ENCODE measurements around the gene PIK3C3.

Gene PIK3C3

DNA sequence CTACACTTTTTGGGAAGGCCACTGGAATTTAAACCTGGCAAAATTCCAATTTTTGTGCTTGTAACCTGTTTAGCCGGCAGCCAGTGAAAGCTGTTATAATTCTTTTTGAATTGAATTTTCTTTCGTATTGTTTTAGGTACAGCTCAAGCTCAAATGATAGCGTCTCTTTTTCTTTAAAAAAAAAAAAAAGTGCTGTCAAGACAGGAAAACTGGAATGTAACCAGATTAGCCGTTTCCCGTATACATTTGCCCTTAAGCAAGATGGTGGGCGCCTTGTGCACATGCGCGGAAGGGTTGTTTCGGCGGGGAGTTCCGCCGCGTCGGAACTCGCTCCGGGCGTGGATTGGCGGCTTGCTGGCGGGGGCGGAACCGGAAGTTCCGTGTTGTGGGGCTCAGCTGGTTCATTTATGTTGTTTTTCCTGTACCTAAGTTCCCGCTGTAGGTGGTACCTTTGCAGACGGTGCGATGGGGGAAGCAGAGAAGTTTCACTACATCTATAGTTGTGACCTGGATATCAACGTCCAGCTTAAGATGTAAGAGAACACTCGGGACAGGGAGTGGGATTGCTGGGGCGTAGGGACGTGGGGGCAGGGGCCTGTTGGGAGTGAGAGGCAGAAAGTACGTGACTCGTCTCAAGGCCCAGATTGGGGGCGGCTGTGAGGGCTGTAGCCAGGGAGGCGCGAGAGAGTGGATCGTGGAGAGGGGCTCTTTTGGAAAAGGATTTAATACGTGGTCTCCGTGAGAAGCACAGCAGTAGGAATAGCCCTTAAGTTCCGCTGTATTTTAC lies at the start of gene PIK3C3:
TSS of gene PIK3C3 (plus strand) at position 408 of the 787 bp plus-strand sequence. CDS start at position 466, 58 bp downstream.
- DNase-seq, result peak; percentile 90

- DNase-seq, result no peak
These were observed 49.1 kb upstream of the PIK3C3 start for GRCh38 chr18:41905786-41906527.

GRCh38 chr18:41906528-41907146 lies 48.4 kb upstream of the PIK3C3 start:
- DNase-seq, result peak; percentile 24

DNA sequence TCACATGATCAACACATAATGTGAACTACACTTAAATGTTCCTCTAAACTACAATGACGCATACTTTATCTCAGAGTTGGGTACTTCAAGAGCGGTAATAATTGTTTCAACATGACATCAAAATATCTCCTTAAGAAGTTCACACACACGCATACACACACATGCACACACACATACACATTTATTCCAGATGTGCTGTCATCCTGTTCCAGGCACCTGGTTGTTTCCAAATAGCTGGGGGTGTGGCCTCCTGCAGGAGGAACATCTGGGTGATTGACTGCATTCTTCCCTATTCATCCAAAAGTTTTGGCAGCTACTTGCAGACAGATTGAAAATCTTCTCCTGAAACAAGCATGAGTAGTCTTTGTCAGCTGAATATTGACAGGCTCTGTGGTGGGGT lies 37.9 kb upstream of the PIK3C3 start:
- no peak for DNase-seq

GRCh38 chr18:41921770-41922169 lies 33.3 kb upstream of the PIK3C3 start:
- DNase-seq, result no peak

DNA sequence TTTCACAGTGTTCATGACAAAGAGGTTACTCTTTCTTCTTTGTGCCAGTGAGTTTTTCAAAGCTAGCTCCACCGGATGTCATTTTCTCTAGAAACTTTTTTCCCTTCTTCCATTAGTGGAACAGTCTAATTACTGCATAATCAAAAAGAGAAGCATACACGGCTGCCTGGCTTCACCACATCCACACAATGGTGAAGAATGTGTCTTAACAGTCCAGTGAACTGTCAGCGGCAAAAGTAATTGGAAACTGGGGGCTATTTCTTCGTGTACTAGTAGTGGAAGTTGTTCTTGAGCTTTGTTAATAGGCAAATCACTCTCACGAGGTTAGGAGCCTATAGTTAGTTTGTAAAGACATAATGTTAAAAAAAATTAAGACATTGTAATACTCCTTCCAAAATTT lies 32.9 kb upstream of the PIK3C3 start:
- no peak for DNase-seq

DNA sequence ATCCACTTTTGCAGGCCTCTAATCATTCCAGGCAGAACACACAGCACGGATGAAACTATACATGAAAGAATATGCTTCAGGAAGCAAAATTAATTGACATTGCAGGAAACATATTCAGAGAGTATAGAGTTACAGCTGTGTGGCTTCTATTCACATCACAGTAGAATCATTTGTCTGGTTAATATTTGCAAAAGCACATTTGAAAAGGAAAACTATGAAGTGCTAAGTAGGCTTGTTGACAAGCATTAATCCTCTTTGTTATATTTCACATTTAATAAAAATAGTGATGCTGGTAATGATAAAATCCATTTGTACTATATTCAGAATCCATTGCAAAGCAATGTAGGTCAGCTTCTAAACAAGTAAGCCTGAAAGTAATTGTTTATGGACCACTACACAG lies 32.2 kb upstream of the PIK3C3 start:
- no peak for DNase-seq

- DNase-seq, result no peak
These were observed 31.6 kb upstream of the PIK3C3 start for GRCh38 chr18:41923446-41923845.

DNA sequence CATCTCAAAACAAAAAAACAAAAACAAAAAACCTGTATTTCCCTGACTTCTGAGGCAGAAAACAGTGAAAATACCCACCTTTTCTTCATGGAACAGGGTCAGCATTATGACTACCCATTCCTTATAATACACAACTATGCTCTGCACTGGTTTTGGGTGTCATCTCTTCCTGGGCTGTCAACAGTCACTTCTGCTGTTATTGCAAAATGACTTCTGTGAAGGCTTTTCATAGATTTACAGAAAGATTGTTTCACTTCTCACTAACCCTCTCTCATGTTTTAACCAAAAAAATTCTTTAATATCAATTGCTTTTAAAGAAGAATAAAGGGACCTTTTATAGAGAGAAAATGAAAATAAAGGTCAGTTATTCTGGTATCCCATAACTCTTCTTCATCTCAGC lies 26.5 kb upstream of the PIK3C3 start:
- no peak for DNase-seq

- DNase-seq, result no peak
These were observed 22.1 kb upstream of the PIK3C3 start for GRCh38 chr18:41932899-41933298.

GRCh38 chr18:41933778-41934177 lies 21.3 kb upstream of the PIK3C3 start:
- no peak for DNase-seq

DNA sequence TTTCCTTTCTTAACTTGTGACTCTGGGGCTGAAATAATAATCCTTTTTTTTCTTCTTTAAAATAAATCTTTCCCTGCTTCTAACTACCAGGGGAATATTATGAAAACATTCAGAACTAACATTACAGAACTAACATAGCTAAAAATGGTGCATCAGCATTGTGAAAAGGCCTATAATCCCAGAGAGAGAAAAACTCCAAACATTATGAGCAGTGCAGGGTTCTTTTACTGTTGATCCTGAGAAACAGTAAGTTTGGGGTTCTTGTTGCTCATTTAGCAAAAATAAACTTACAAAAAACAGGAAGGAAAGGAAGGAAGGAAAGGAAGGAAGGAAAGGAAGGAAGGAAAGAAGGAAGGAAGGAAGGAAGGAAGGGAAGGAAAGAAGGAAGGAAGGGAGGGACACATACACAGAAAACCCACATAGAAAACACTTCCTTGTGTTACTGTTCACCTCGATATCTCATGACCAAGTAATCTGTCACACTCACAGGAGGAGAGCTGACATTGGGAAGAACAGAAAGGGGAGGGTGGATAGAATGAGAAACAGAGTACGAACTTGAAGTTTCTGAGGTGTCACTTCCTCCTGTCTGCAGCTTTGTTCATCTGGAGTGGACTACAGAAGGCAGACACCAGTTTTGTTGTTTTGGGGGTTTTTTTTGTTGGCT lies 18.4 kb upstream of the PIK3C3 start:
- DNase-seq, result no peak

DNA sequence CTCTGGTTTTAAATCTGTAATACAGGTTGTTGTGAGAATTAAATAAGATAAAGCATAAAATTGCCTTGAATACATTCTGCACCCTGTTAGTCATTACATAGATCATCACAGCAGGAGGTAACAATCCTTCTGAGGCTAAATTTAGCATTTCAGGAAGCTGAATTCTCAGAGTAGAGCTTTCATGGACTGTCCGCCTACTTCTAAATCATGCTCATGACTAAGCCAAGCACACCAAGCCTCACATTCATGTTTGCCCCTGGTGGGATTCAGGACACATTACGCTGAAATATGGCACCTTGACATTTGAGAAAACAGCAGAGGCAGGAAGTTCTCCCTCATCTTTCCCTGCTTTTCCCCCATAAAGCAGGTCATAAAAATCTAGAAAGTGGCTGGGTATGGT lies 16.6 kb upstream of the PIK3C3 start:
- DNase-seq, result no peak

GRCh38 chr18:41939326-41939725 lies 15.7 kb upstream of the PIK3C3 start:
- DNase-seq, result no peak

- DNase-seq, result no peak
These were observed 14.4 kb upstream of the PIK3C3 start for GRCh38 chr18:41940506-41941215.

GRCh38 chr18:41942254-41942653 lies 12.8 kb upstream of the PIK3C3 start:
- DNase-seq, result no peak

GRCh38 chr18:41948544-41949110 lies 6.4 kb upstream of the PIK3C3 start:
- DNase-seq, result no peak

- DNase-seq, result no peak
These were observed 5.7 kb upstream of the PIK3C3 start for GRCh38 chr18:41949206-41949920.

DNA sequence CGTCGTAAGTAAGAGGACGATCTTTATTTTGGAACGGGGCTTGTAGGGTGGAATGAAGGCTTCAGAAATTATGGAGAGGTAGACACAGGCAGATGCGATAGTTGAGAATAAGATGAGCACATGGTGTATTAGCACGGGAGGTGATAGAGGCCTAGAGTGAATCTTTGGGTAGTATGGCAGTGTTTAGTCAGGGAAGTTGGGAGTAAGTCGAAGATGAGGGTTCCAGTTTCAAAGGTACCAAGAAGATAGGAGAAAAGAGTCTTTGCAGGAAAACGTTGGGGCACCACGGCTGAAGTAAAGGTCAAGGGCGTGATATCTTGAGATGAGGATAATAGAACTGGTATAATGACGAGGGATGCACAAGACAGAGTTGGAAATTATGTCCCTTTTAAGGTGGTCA lies 654 bp downstream of the PIK3C3 start:
- DNase-seq, result no peak

DNA sequence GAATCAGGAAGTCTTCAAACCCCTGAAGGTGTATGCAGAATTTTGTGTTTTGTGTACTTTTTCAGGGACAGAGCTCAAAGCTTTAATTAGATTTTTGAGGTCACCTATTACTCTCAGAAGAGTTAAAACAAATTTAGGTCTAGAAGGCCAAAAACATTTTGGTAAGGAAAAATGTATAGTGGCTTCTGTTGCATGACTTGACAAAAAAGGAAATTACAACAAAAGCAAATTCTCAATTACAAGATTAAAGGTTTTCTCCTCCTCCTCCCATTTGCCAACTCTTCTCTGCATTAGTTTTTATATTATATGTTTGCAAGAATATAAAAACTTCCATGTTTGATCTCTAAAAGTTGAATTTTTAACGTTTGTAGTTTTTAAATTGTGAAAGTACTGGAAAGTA lies 4.0 kb downstream of the PIK3C3 start:
- no peak for DNase-seq

GRCh38 chr18:41965634-41966255 lies 10.7 kb downstream of the PIK3C3 start:
- DNase-seq, result no peak
